ENCODE results near the gene CFP.

DNA sequence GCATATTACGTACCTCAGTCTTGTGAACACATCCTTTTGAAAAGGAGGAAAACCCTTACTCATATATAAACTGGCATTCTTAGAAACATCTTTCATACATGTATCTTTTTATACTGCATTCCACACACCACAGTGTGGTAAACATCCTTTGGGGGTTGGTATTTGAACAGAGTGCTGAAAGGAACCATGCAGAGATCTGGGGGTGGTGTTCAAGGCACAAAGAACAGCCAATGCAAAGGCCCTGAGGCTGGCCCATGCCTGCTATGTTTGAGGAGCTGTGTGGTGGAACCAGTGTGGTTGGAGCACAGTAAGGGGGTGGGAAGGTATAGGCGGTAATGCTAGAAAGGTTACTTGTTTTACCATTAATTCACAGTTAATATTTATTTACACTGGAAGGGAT lies 18.6 kb upstream of the CFP start:
- TF ChIP-seq, protein P1, sequence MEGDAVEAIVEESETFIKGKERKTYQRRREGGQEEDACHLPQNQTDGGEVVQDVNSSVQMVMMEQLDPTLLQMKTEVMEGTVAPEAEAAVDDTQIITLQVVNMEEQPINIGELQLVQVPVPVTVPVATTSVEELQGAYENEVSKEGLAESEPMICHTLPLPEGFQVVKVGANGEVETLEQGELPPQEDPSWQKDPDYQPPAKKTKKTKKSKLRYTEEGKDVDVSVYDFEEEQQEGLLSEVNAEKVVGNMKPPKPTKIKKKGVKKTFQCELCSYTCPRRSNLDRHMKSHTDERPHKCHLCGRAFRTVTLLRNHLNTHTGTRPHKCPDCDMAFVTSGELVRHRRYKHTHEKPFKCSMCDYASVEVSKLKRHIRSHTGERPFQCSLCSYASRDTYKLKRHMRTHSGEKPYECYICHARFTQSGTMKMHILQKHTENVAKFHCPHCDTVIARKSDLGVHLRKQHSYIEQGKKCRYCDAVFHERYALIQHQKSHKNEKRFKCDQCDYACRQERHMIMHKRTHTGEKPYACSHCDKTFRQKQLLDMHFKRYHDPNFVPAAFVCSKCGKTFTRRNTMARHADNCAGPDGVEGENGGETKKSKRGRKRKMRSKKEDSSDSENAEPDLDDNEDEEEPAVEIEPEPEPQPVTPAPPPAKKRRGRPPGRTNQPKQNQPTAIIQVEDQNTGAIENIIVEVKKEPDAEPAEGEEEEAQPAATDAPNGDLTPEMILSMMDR (IDR thresholded peaks at IDR 0.05 in 2 of 3, conservative IDR thresholded peaks at IDR 0.05 in 1 of 3; ENCODE audit: borderline replicate concordance in 1 of 3, insufficient read depth in 1 of 3, low read depth in 2 of 3, low read length in 2 of 3): no peak
- TF ChIP-seq YY1 (IDR thresholded peaks at IDR 0.05; ENCODE audit: extremely low read depth, insufficient replicate concordance, low read depth, low read length): no peak
- TF ChIP-seq POLR2A (IDR thresholded peaks at IDR 0.05; ENCODE audit: borderline replicate concordance, extremely low read depth, insufficient read depth, insufficient read length): no peak
- no peak for TF ChIP-seq SP1 (IDR thresholded peaks at IDR 0.05; ENCODE audit: low read depth)
- no peak for TF ChIP-seq EZH2 (IDR thresholded peaks at IDR 0.05)
- TF ChIP-seq, protein P2, sequence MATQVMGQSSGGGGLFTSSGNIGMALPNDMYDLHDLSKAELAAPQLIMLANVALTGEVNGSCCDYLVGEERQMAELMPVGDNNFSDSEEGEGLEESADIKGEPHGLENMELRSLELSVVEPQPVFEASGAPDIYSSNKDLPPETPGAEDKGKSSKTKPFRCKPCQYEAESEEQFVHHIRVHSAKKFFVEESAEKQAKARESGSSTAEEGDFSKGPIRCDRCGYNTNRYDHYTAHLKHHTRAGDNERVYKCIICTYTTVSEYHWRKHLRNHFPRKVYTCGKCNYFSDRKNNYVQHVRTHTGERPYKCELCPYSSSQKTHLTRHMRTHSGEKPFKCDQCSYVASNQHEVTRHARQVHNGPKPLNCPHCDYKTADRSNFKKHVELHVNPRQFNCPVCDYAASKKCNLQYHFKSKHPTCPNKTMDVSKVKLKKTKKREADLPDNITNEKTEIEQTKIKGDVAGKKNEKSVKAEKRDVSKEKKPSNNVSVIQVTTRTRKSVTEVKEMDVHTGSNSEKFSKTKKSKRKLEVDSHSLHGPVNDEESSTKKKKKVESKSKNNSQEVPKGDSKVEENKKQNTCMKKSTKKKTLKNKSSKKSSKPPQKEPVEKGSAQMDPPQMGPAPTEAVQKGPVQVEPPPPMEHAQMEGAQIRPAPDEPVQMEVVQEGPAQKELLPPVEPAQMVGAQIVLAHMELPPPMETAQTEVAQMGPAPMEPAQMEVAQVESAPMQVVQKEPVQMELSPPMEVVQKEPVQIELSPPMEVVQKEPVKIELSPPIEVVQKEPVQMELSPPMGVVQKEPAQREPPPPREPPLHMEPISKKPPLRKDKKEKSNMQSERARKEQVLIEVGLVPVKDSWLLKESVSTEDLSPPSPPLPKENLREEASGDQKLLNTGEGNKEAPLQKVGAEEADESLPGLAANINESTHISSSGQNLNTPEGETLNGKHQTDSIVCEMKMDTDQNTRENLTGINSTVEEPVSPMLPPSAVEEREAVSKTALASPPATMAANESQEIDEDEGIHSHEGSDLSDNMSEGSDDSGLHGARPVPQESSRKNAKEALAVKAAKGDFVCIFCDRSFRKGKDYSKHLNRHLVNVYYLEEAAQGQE (IDR thresholded peaks at IDR 0.05; ENCODE audit: low read depth): no peak
- no peak for TF ChIP-seq RAD21 (IDR thresholded peaks at IDR 0.05; ENCODE audit: low read depth)
- no peak for TF ChIP-seq FOSL1 (IDR thresholded peaks at IDR 0.05; ENCODE audit: low read depth)
- TF ChIP-seq, protein P3, sequence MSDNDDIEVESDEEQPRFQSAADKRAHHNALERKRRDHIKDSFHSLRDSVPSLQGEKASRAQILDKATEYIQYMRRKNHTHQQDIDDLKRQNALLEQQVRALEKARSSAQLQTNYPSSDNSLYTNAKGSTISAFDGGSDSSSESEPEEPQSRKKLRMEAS (IDR thresholded peaks at IDR 0.05): no peak
